Eye (tissue), 1 donor: ENCODE measurements around the gene PYGB.
"Not testable (repeated sequence)": the region's sequence is repeated elsewhere in the genome, so short reads cannot be mapped to it uniquely, and the experiment has no call there.

Experiments used
- DNase-seq: peaks from one replicate; pipeline ENCODE4 v3.0.0-alpha.2; 2015

PYGB gene

DNA sequence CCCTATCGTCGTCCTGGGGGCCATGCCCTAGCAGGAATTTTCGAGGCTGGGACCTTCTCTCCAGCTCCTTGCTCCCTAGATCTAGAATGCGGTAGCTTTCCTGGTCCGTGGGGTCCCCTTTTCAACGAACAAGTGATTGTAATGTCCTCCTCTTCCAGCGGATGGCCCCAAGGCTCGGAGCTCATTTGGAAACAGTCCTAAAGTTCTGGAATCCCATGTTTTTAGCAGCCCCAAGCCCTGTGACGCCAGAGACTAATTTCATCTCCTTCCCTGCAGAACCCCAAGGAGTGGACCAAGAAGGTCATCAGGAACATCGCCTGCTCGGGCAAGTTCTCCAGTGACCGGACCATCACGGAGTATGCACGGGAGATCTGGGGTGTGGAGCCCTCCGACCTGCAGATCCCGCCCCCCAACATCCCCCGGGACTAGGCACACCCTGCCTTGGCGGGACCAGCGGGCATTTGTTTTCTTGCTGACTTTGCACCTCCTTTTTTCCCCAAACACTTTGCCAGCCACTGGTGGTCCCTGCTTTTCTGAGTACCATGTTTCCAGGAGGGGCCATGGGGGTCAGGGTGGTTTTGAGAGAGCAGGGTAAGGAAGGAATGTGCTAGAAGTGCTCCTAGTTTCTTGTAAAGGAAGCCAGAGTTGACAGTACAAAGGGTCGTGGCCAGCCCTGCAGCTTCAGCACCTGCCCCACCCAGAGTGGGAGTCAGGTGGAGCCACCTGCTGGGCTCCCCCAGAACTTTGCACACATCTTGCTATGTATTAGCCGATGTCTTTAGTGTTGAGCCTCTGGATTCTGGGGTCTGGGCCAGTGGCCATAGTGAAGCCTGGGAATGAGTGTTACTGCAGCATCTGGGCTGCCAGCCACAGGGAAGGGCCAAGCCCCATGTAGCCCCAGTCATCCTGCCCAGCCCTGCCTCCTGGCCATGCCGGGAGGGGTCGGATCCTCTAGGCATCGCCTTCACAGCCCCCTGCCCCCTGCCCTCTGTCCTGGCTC lies 48.5 kb downstream of the PYGB start:
- DNase-seq, result no peak

DNA sequence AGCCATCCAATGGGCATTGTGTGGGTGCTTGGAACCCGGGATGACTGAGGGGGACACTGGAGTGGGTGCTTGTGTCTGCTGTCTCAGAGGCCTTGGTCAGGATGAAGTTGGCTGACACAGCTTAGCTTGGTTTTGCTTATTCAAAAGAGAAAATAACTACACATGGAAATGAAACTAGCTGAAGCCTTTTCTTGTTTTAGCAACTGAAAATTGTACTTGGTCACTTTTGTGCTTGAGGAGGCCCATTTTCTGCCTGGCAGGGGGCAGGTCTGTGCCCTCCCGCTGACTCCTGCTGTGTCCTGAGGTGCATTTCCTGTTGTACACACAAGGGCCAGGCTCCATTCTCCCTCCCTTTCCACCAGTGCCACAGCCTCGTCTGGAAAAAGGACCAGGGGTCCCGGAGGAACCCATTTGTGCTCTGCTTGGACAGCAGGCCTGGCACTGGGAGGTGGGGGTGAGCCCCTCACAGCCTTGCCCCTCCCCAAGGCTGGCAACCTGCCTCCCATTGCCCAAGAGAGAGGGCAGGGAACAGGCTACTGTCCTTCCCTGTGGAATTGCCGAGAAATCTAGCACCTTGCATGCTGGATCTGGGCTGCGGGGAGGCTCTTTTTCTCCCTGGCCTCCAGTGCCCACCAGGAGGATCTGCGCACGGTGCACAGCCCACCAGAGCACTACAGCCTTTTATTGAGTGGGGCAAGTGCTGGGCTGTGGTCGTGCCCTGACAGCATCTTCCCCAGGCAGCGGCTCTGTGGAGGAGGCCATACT lies 49.4 kb downstream of the PYGB start:
- DNase-seq, result no peak

DNA sequence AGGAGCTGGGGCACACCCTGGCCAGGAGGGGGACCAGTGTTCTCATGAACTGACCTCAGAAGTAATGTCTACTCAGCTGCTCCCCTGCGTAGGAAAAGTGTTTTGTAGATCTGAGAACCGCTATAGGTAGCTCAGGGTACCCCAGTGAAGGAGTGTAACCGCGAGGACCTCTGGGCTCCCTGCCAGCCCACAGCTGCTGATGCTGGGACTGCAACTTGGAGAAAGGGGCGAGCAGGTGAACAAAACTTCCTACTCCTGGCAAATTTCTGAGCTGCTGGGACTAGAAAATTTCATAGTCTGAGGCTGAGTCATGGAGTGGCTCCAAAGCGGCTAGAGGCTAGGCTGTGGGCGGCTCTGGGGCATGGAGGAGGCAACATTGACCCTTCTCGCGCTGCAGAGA lies 51.9 kb downstream of the PYGB start:
- DNase-seq, result no peak

DNA sequence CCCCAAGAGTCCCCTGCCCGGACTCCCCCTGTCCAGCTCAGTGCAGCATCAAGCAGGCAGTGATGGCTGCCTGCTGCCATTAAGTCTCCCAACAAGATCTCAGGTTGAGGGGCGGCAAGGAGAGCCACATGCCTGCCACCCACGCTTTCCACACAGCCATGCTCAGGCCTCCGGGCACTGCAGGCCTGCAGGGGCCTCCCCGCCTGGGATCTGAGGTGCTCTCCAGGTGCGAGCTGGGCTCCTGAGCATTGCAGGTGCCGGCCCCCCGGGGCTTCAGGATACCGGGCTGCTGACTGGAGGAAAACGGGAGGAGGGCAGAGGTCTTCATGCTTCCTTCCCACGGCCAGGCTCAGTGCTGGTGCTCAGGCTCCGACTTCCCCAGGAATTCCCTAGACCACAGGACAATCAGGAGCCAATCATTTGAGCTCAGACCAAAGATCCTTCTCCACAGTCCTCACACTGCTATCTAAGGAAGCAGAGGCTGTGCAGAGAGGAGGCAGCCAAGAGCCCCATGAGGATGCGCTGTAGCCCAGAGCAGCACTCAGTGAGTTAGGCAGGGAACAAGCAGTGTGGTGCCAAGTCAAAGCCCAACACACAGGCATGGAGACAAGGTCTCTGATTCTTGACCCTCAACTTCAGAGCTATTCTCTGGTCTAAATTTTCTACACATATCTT lies 52.7 kb downstream of the PYGB start:
- DNase-seq, result no peak

DNA sequence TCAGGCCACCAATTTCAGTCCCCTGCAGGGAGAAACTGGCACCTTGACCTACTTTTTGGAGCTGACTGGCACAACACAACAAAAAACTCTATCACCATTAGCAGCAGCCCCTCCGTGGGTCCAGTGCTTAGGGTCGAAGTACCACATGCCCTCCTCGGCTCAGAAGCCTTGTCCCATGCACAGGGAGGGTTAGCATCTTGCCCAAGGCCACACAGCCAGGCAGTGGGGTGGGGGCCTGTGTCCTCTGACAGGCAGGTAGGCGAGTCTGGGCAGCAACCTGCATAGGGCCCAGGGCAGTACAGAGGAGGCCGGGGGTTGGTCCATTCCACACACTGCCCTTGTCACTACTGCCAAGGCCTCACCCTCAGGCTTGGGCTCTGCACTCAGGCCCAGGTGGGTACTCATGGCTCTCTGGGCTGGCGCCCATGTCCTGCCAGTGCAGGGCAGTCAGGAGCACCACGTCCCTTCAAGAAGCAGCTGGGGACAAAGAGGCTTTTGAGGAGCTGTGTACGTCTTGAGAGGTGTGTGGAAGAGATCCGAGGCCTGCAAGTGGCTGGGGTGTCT lies 53.6 kb downstream of the PYGB start:
- no peak for DNase-seq

DNA sequence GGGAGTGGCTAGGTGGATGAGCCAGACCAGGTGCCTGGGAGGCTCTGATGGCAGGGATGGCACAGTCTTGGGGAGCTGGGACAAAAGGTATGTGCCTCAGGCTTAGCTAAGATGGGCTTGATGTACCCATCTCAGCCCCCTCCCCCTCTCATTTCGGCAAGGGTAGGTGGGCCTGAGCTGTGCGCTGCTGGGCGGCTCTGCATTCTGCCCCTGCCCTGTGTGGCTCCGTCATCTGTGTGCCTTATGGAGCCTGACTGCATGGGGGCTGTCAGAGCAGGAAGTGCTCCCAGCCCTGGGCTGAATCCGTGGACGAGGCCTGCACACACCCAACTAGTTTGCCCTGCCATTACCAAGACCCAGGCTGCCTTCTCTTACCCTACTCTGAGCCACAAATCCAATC lies 54.7 kb downstream of the PYGB start:
- DNase-seq, result no peak

DNA sequence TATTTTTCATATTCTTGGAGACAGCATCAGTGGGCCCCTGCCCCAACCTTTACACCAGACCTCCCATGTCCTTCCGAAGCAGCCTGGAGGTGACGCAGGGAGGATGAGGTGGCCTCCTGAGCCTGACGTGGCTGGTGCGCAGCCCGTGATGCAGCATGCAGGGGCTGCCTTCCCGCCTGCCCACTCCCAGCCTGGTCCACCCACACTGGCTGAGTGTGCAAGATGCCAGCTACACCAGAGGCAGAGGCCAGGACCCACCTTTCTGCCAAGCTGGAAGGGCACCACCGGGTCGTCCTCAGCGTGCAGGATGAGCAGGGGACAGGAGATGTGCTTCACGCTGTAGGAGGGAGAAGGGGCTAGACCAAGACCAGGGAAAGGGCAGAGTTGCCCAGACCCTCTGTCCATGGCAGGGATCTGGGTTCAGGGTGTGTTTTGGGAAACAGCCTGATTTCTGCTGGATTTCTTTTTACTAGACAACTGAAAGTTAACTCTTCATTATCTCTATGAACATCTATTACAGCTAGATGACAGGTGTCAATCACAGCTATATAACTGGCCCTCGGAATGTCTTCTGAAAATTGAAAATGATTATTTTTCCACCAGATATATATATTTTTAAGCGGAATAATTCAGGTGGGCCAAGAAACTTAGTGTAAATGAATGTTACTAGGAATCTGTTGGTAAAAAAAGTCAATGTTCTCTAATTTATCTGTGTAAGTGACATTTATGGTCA lies 55.6 kb downstream of the PYGB start:
- no peak for DNase-seq

DNA sequence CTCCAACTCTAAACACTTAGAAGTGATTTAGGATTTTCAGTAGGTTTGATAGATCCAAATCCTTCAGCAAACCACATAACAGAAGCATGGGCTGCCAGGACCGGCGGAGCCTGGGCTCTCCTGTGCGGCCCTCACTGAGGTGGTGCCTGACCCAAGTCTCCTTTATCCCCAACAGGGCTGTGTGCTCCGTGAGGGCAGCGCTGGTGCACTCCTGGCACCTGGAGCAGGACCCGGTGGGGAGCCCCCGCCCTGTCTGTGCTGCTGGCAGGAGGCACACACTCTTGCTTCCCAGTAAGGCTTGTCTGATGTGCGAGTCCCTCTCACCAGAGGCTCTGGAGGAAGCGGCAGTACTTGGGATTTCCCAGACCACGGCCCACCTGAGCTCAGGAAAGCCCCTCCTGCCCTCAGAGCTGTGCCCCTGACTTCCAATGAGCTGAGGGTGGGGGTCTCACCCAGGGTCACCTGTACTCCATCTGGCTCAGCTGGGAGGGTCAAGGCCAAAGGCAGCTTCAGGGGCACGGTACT lies 56.2 kb downstream of the PYGB start:
- DNase-seq, result no peak

DNA sequence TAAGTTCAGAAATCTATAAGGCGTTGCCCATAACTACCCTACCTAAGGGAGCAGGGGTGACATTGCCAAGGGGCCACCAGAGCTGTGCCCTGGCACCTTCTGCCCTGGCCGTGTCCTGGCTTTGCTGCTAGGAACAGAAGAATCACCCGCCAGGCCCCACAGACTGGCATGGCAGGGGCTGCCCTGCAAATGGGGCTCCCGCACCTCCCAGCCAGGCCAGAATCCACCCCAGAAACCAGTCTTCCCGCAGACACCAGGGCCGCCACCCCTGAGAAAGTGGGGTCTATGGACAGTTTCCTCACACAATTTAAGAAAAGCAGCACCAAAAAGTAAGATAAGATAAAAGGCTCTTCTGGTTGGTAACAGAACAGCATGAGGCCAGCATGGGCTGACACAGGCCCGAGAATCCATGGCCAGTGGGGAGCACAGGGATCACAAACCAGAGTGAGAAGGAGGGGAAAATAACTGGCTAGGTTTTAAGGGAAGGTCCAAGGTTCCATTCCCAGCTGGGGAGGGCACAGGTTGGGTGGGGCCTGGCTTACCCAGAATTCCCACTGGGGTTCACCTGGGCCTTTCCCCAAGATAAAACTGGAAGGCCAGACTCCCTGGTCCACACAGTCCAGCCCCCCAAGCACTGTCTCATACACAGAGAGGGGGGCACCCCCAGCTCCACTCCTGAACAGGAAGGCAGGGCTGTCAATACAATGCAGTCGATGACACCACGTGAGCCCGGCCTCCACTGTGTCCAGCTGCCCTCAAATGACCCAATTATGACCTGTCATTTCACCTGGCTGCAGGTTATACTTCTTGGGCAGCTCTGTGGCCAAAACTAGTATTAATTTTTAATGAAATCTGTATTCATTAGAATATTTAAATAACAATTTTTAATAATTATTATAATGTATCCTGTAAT lies 59.4 kb downstream of the PYGB start:
- DNase-seq, result no peak

DNA sequence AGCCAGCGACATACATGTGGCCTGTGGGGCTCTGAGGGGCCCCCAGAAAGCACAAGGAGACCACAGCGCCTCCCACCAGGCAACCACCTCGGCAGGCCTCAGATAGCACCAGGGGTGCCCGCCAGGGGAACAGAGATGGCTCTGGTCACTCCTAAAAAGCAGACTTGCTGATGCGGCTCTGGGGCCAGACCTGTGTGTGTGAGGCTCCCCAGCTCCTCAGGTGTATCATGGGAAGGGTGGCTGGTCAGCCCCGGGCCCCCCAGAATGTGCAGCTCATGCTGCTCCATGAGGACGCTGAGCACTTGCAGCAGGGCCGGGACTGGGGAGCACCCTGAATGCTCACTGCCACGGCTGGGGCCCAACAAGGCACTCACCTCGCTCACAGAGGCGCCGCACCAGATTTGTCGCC lies 60.2 kb downstream of the PYGB start:
- DNase-seq, result no peak

DNA sequence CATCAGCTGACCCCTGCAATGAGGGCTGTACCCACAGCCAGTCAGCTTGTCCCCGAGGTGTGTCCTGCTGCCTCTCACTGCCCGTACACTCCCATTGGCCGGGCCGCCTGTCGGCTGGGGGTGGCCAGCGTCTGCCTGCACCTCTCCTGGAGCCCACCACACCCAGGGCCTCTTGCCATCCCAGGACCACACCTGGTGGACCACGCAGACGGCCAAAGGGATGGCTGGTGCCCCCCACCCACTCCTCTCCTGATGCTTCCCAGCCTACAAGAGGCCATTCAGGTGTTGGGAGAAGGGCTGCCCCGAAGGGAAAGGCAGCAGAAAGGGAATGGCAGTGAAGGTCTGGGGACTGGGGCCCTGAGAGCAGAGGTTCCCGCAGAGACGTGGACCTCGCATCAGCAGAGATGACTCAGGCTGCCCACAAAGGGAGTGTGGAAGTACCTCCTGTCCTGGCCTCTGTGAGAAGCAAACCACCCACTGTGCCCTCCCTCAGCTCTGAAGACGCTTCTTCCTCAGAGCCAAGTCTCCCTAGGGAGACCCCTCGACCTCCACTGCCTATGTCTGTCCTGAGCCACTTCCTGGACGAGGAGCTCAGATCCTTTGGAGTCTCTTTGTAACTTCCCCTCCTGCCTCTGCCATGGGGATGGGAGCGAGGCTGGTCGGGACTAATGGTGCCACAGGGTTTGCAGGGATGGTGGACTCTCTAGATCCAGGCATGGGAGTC lies 60.9 kb downstream of the PYGB start:
- no peak for DNase-seq

DNA sequence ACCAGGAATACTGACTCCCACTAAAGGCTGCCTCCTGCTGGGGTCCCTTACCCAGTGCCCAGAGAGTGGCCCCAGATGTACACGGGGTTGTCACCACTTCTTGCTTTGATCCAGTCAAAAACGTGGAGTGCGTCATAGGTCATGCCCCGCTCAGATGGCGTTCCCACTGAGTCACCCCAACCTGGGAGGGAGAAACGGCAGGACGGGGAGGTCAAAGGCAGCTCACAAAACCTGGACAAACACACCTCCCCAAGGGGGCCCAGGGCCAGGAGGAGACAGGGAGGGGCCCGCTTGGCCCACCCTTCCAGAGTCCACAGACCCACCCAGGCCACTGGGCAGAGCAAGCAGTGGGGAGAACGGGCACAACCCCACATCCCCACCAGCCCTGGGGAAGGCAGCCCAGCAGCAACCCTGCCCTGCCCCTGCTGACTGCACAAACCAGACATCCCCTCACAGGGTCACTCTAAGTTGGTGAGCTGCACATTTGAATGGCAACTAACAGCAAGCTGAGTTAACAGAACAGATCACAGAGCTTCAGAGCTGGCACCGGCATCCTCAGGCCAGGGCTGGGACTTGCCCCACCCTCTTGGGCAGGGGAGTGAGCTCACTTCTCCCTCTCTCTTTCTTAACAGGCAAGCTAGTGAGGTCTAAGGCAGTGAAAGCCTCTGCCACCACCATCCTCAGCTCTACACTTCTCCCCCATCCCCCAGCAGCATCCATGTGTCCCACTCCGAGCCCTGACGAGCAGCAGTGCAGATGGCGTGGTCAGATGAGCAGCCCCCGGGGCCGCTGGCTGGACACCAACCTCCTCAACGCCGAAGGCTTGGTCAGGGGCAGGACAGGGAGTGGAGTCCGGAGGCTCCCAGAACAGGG lies 61.7 kb downstream of the PYGB start:
- DNase-seq, result no peak

DNA sequence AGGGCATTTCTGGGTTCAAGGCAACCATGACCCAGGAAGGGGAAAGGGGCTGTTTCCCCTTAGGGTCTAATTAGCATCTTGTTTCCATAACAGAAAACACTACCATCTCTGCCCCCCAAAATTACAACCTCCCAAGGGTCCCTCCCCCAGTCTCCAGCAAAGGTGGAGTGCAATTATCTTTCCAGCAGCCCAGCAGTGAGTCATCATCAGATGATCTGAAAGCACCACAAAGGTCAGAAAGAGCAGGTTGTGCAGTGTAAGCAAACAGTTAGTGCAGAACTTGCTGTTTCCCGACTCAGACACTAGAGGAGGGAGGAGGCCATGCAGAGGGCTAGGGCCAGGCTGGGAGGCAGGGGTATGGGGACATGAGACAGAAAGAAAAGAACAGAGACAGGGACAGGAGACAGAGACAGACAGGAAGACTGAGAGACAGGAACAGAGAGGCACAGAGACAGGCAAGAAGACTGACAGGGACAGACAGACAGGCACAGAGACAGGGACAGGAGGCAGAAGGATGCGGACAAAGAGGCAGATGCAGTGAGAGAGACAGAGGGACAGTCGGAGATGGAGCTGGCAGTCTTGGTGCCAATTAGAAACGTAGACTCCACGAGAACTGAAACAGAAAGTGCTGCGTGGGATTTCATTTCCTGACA lies 62.5 kb downstream of the PYGB start:
- DNase-seq, result peak; percentile 55

DNA sequence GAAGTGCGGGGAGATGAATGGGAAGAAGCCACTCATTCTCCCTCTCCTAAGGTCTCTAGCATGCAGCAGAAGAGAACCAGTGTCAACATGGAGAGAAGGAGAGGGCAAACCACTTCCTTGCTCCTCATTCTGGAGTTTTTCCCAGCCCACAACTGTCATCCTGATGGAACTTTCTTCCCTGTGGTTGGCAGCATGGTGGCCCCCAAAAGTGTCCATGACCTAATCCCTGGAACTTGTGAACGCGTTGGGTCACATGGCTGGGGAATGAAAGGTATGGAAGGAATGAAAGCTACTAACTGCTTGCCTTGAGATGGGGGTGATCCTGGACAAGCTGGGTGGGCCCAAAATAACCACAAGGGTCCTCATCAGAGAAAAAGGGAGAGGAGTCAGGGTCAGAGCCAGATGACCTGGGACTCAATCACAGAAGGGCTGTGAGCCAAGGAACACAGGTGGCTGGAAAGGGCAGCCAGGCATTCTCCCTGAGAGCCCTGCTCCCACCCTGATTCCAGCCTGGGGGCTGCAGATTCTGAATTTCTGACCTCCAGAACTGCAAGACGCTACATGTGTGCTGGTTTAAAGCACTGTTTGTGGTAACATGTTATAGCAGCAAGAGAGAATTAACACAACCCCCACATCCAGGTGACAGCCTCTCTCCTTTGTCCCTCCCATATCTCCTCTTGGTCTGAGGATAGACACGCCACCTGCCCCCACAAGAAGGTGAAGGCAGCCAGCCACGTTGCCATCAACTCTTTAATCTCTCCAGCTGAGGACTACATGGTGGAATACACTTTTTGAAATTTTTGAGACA lies 63.2 kb downstream of the PYGB start:
- DNase-seq, result no peak

DNA sequence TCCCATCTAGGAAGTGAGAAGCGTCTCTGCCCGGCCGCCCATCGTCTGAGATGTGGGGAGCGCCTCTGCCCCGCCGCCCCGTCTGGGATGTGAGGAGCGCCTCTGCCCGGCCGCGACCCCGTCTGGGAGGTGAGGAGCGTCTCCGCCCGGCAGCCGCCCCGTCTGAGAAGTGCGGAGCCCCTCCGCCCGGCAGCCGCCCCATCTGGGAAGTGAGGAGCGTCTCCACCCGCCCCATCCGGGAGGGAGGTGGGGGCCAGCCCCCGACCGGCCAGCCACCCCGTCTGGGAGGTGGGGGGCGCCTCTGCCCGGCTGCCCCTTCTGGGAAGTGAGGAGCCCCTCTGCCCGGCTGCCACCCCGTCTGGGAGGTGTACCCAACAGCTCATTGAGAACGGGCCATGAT lies 64.8 kb downstream of the PYGB start:
- not testable (repeated sequence) for DNase-seq

DNA sequence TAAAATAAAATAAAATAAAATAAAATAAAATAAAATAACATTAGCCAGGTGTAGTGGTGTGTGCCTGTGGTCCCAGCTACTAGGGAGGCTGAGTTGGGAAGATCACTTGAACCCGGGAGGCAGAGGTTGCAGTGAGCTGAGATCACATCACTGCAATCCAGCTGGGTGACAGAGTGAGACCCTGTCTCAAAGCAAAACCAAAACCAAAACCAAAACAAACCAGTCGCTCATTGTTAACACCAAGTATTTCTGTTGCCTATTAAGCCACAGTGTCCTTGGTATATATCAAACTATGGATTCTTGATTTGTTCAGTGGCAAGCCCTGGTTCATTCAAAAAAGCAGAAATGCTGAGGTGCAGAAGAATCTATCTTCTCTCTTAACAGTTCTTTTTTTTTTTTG lies 65.7 kb downstream of the PYGB start:
- no peak for DNase-seq

DNA sequence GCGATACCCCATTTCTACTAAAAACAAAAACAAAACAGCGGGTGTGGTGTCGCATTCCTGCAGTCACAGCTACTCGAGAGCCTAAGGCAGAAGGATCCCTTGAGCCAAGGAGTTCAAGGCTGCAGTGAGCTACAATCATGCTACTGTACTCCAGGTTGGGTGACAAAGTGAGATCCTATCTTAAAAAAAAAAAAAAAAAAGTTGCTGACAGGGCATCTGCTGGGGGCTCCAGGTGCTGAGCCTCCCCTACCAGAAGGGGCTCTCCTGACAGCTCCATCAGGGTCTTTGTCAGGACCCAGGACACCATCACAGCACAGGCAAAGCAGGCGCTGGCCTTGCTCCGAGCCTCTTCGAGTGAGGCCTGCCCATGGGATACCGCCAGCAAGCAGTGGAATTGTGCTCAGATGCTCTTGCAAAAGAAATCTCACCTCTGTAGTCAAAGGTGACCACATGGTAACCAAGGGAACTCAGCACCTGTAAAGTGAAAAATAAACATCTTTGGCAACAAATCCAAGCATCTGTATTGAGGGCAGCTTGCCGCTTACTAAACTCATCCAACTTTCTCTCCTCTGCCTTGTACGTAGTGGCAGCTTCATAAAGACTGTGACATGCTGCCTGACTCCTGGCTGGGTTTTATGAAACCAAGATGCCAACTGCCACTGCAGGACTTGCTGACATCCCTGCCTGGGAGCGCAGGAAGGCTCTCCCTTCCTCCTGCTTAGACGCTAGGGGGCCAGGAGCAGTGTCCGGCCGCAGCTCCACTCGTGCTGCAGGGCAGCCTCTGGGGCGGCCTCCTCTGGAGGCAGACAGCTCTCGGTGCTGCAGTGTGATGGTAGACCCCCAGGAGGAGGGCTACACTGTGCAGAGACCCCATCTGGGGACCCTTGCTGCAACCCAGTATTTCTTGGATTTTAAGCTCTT lies 66.9 kb downstream of the PYGB start:
- DNase-seq, result no peak
